ENCODE results near the gene MRPL51.
"Not testable (repeated sequence)": the region's sequence is repeated elsewhere in the genome, so short reads cannot be mapped to it uniquely, and the experiment has no call there.

Gene MRPL51

GRCh38 chr12:6532051-6532926, 39.2 kb upstream of the MRPL51 start:
- DNase-seq (ENCODE audit: insufficient read length, low spot score) (no peak), FAIRE-seq (peak; percentile 86)

- DNase-seq (ENCODE audit: insufficient read length, low spot score) (no peak), FAIRE-seq (no peak)
These were observed 37.7 kb upstream of the MRPL51 start for GRCh38 chr12:6530576-6531260.

GRCh38 chr12:6529291-6529737, 36.3 kb upstream of the MRPL51 start:
- FAIRE-seq (no peak), DNase-seq (ENCODE audit: insufficient read length, low spot score) (no peak)

- FAIRE-seq: no peak
These were observed 35.6 kb upstream of the MRPL51 start for GRCh38 chr12:6528539-6529235.

GRCh38 chr12:6527711-6528110, 34.6 kb upstream of the MRPL51 start:
- DNase-seq (ENCODE audit: insufficient read length, low spot score) (no peak), FAIRE-seq (no peak)

More at GRCh38 chr12:6528539-6529235, 35.6 kb upstream of the MRPL51 start:
- no peak for DNase-seq (ENCODE audit: insufficient read length, low spot score)

- FAIRE-seq (no peak), DNase-seq (ENCODE audit: insufficient read length, low spot score) (no peak)
These were observed 33.9 kb upstream of the MRPL51 start for GRCh38 chr12:6526766-6527525.

GRCh38 chr12:6526201-6526600, 33.1 kb upstream of the MRPL51 start:
- FAIRE-seq: no peak
- no peak for DNase-seq (ENCODE audit: insufficient read length, low spot score)

- FAIRE-seq (no peak), DNase-seq (ENCODE audit: insufficient read length, low spot score) (no peak)
These were observed 31.6 kb upstream of the MRPL51 start for GRCh38 chr12:6524648-6525047.

- FAIRE-seq (no peak), DNase-seq (ENCODE audit: insufficient read length, low spot score) (no peak)
These were observed 30.6 kb upstream of the MRPL51 start for GRCh38 chr12:6523708-6524107.

- no peak for DNase-seq (ENCODE audit: insufficient read length, low spot score)
- FAIRE-seq: no peak
These were observed 29.1 kb upstream of the MRPL51 start for GRCh38 chr12:6522193-6522592.

GRCh38 chr12:6520186-6520585, 27.1 kb upstream of the MRPL51 start:
- no peak for DNase-seq (ENCODE audit: insufficient read length, low spot score)

GRCh38 chr12:6508087-6508486, 15.0 kb upstream of the MRPL51 start:
- FAIRE-seq: no peak
- DNase-seq (ENCODE audit: insufficient read length, low spot score): no peak

More at GRCh38 chr12:6520186-6520585, 27.1 kb upstream of the MRPL51 start:
- no peak for FAIRE-seq

- FAIRE-seq (no peak), DNase-seq (ENCODE audit: insufficient read length, low spot score) (no peak)
These were observed 14.3 kb upstream of the MRPL51 start for GRCh38 chr12:6507102-6507998.

- no peak for FAIRE-seq
These were observed 7.4 kb upstream of the MRPL51 start for GRCh38 chr12:6500466-6500865.

GRCh38 chr12:6497291-6497690, 4.2 kb upstream of the MRPL51 start:
- DNase-seq (ENCODE audit: insufficient read length, low spot score); FAIRE-seq: not testable (repeated sequence)

More at GRCh38 chr12:6500466-6500865, 7.4 kb upstream of the MRPL51 start:
- no peak for DNase-seq (ENCODE audit: insufficient read length, low spot score)

- DNase-seq (ENCODE audit: insufficient read length, low spot score) (no peak), FAIRE-seq (peak; percentile 33)
These were observed 1.9 kb upstream of the MRPL51 start for GRCh38 chr12:6494968-6495367.

GRCh38 chr12:6494258-6494743, 1.2 kb upstream of the MRPL51 start:
- DNase-seq (ENCODE audit: insufficient read length, low spot score): no peak
- FAIRE-seq: no peak

GRCh38 chr12:6493497-6494257, 615 bp upstream of the MRPL51 start, which contains the start of gene NCAPD2:
Gene NCAPD2 (plus strand): TSS chr12:6494102. CDS start chr12:6495099, 997 bp downstream.
- DNase-seq (ENCODE audit: insufficient read length, low spot score): peak; percentile 78
- peak; percentile 91 for FAIRE-seq

All from GM19239 (cell line).